ENCODE data around the gene NIPBL. TPM values are rescaled to one million over a fixed set of nuclear protein-coding genes. Genes with fewer than 3 reads are reported as not detected.
A peak's percentile ranks its signal among the peaks of the same experiment; 100 is the strongest.

The NIPBL gene
- total RNA-seq, 1 experiment from 2014 or later = 45.1 TPM

DNA sequence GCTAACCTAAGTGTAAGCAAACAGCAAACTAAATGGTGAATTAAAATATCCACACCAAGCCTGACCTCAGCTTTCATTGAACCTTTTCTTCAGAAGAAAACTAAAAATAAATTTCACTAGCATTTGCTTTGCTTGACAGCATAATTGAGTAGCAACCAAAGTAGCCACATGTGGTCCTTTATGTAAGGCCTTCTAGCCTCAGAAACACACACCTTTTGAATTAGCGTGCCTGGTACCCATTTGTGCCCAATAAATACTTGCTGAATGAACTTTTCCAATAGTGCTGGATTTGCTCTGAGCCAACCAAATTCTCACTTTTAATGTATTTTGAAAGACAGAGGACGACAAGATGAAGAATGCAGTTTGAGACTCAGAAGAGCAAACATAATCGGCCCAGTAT, 2.1 kb upstream of the NIPBL start:
- Histone ChIP-seq H3K4me2 (ENCODE audit: low read length) (peak overlapping the region; percentile 87; the same call in 1 of the 2 replicates), H3K27me3 (ENCODE audit: insufficient read depth, low read length) (no peaks in the 10 kb centered on the region), H3K4me3 (replicated peaks in 1 of 2; ENCODE audit: low read depth in 1 of 2, low read length in 2 of 2) (no peak overlapping the region), H2AFZ (ENCODE audit: low read depth, low read length, poor library complexity, severe bottlenecking) (no peak overlapping the region), H3K79me2 (ENCODE audit: insufficient read depth, low read length) (peaks cover 72% of the 10 kb centered on the region), H3K4me1 (ENCODE audit: control insufficient read depth in 1 of 2, insufficient read depth in 2 of 2, low read length in 2 of 2) (peaks cover 15 to 27% of the 10 kb centered on the region in 2 experiments; a peak in 3 of 4 replicates), H3K9me3 (ENCODE audit: control insufficient read depth in 1 of 2, insufficient read depth in 1 of 2, low read depth in 1 of 2, low read length in 2 of 2) (no peaks in the 10 kb centered on the region), H4K20me1 (ENCODE audit: insufficient read depth) (peaks cover 9% of the 10 kb centered on the region; the same call in 1 of the 2 replicates), H3K9ac (ENCODE audit: low read length) (no peak overlapping the region), H3K9me2 (ENCODE audit: insufficient read depth) (no peaks in the 10 kb centered on the region), H3K27ac (ENCODE audit: low read depth, low read length) (no peak overlapping the region), H3K36me3 (ENCODE audit: control insufficient read depth in 1 of 2, insufficient read depth in 2 of 2, low read length in 2 of 2) (no peaks in the 10 kb centered on the region)
- ATAC-seq (no peak), DNase-seq (ENCODE audit: low read depth, low spot score) (no peak)
- ChIA-PET CTCF (interaction anchor here (2.1 kb wide), 1 partner anchor 134 kb away, joined by 5 read pairs; no protein-coding TSS in a partner anchor), RAD21 (ENCODE audit: low non-redundant PET in 1 of 2, low total read pairs in 2 of 2, uncharacterized antibody in 2 of 2, unreplicated experiment in 2 of 2) (no interaction called here), POLR2A (no interaction called here)
- no peak for TF ChIP-seq SP1 (IDR thresholded peaks at IDR 0.05; ENCODE audit: low read depth)
- no peak for TF ChIP-seq JUND (IDR thresholded peaks at IDR 0.05)
- TF ChIP-seq EZH2phosphoT487 (IDR thresholded peaks at IDR 0.05; ENCODE audit: borderline replicate concordance) = no peak
- no peak for TF ChIP-seq SIN3A (IDR thresholded peaks at IDR 0.05; ENCODE audit: low read depth)
- TF ChIP-seq EGR1 (IDR thresholded peaks at IDR 0.05; ENCODE audit: low read depth) = no peak
- TF ChIP-seq ZFX (IDR thresholded peaks at IDR 0.05) = no peak
- TF ChIP-seq POLR2AphosphoS5 (IDR thresholded peaks at IDR 0.05; ENCODE audit: low read depth, low read length) = no peak
- TF ChIP-seq POLR2A (IDR thresholded peaks at IDR 0.05; ENCODE audit: borderline replicate concordance, extremely low read depth, insufficient read depth, insufficient read length) = no peak
- no peak for TF ChIP-seq ELF1 (IDR thresholded peaks at IDR 0.05; ENCODE audit: borderline replicate concordance, low read depth)
- TF ChIP-seq, protein P1, sequence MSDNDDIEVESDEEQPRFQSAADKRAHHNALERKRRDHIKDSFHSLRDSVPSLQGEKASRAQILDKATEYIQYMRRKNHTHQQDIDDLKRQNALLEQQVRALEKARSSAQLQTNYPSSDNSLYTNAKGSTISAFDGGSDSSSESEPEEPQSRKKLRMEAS (IDR thresholded peaks at IDR 0.05) = no peak
- no peak for TF ChIP-seq SRF (IDR thresholded peaks at IDR 0.05; ENCODE audit: low read depth)
- TF ChIP-seq RAD21 (IDR thresholded peaks at IDR 0.05; ENCODE audit: low read depth) = no peak
- no peak for TF ChIP-seq EZH2 (IDR thresholded peaks at IDR 0.05)
- no peak for TF ChIP-seq TCF7L2 (IDR thresholded peaks at IDR 0.05; ENCODE audit: borderline replicate concordance, extremely low read depth, insufficient read depth, insufficient read length)
- TF ChIP-seq FOSL1 (IDR thresholded peaks at IDR 0.05; ENCODE audit: low read depth) = no peak
- TF ChIP-seq, protein P2, sequence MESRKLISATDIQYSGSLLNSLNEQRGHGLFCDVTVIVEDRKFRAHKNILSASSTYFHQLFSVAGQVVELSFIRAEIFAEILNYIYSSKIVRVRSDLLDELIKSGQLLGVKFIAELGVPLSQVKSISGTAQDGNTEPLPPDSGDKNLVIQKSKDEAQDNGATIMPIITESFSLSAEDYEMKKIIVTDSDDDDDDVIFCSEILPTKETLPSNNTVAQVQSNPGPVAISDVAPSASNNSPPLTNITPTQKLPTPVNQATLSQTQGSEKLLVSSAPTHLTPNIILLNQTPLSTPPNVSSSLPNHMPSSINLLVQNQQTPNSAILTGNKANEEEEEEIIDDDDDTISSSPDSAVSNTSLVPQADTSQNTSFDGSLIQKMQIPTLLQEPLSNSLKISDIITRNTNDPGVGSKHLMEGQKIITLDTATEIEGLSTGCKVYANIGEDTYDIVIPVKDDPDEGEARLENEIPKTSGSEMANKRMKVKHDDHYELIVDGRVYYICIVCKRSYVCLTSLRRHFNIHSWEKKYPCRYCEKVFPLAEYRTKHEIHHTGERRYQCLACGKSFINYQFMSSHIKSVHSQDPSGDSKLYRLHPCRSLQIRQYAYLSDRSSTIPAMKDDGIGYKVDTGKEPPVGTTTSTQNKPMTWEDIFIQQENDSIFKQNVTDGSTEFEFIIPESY (IDR thresholded peaks at IDR 0.05; ENCODE audit: extremely low read depth, insufficient replicate concordance, low read length) = no peak
- intact Hi-C loops (cut with micrococcal nuclease) = loop anchor here (10.0 kb wide), 1 partner anchor 130 kb away; no protein-coding TSS in a partner anchor
- no TSS peak for BruUV-seq (replicated peaks)
